GM18907 (cell line): Measurements from ENCODE around the gene HPDL.

Experiments used
- ATAC-seq: cut with Tn5 transposase; IDR thresholded peaks from one replicate; pipeline ENCODE4 v1.9.1; 2021; ENCODE audit warnings: mild to moderate bottlenecking, moderate library complexity; ENCODE audit not compliant: unreplicated experiment

The HPDL gene

DNA sequence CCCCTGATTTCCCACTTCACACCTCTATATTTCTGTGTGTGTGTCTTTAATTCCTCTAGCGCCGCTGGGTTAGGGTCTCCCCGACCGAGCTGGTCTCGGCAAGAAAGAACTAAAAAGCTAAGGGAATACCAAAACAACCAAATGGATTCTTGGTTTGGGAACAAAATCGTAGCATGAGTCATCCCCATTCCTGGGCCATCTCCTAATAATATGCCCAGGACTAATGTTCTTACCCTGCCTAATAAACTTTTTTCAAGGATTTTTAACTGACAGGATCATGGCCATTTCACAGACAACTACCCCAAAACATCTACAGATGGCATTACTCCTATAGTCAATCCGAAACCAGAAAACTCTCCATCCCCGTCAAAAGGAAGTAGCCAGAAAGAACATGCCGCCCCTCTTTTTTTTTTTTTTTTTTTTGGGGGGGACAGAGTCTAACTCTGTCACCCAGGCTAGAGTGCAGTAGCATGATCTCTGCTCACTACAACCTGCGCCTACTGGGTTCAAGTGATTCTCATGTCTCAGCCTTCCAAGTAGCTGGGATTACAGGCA, 4.1 kb upstream of the HPDL start:
- ATAC-seq = no peak

DNA sequence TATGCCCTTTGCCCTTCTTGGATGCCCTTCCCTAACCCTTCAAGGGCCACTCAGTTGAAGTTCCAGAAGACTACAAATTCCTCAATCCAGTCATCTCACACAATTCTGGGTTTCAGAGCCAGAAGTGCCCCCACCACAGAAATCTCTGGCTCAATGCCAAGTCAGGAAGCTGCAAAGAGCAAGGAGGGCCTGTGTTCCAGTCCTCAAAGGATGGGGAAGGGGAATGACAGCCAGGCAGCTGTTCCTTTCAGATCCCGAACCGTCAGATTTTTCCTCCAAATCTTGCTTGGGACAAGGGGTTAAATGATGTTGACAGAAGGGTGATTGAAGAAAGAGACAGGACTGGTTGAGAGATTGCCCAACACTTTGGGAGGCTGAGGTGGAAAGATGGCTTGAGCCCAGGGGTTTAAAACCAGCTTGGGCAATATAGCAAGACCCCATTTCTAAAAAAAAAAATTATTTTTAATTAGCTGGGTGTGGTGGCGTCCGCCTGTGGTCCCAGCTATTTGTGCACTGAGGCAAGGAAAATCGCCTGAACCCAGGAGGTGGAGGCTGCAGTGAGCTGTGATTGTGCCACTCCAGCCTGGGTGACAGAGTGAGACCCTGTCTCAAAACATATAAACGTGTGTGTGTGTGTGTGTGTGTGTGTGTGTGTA, 716 bp upstream of the HPDL start:
- no peak for ATAC-seq

DNA sequence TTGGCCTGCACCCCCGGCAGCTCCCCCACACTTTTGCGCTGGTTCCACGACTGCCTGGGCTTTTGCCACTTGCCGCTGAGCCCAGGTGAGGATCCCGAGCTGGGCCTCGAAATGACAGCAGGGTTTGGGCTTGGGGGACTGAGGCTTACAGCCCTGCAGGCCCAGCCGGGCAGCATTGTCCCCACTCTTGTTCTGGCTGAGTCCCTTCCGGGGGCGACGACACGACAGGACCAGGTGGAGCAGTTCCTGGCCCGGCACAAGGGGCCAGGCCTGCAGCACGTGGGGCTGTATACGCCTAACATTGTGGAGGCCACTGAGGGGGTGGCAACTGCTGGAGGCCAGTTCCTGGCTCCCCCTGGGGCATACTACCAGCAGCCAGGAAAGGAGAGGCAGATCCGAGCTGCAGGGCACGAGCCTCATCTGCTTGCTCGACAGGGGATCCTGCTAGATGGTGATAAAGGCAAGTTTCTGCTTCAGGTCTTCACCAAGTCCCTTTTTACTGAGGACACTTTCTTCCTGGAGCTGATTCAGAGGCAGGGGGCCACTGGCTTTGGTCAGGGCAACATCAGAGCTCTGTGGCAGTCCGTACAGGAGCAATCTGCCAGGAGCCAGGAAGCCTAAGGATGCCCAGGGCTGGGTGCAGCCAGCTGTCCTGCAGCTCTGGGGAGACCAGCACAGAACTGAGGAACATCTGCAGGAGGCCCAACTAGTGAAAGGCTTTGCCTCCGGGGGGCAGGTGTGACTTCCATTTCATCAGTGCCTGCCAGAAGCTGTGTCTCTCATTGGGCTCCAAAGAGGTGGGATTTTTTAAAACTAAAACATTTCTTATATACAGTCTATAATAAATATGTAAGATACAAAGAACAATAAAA, 1.2 kb downstream of the HPDL start:
- ATAC-seq = no peak

DNA sequence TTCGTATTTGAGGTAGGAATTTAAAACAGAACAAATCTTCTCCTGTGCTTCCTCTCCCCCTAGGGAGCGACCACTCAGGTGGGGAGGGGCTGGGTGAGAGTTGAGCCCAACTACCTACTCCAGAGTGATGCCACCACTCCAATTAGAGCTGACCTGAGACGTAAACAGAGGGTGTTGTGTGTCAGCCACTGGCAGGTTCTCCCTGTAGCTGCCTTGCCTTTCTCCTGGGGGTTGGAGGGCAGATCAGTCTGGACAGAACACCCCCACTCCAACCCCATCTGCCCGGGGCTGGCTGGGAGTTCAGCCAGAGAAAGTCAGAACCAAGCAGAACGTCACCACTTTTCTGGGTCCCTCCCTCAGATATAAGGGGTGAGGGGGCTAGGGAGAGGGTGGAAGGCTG, 2.0 kb downstream of the HPDL start:
- no peak for ATAC-seq

DNA sequence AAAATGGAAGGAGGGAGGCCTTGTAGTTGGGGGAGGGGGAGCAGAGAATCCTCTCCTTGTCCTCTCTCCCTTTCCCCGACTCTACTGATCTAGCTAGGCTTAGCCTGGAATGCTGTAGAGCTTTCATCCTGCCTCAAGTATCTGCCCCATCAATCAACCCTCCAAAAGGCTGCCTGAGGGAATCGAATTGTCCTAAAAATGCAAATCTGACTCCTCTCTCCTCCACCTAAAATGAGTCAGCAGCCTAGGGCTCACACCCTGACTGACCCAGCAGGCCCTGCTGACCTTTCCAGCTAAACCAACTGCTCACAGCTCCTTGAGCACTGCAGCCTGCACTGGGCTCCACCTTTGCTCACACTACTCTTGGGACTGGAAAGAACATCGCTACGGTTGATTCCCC, 2.8 kb downstream of the HPDL start:
- ATAC-seq = no peak

DNA sequence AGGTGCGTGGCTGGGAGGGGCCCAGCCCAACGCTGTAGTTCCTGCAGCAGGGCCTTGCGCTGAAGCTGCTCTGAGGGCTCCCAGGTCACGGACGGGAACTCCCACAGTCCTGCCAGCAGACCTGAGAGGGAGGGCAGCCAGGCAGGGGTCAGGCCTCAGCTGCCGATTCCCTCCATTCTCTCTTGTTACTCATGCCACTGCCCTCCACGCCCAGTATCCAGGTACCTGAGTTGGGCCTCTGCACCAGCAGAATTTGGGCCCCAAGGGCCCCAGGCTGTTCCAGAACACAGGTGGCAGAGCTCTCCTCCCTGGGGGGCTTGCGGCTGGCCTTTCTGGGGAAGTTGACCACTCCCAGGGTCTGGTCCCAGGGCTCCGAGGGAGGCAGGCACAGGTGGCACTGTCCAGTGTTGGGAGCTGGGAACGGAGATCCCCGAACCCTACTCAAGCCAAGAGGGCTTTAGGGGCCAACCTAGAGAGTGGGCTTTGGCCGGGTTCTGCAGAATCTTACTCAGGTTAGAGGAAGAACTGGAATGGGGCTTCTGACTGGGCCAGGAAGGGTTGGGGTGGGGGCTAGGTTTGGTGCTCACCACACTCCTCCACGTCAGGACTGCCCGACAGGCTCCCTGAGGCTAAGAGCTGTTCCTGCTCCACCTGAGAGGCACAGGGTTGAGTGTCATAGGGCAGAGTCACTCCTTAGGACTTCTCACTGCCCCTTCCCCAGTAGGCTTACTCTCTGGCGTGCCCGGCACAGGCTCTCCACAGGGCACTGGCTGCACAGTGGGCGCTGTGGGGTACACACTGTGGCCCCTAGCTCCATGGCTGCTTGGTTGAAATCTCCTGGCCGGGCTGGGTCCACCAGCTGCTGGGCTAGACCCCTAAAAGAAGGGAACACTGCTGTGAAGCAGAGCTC, 5.0 kb downstream of the HPDL start:
- ATAC-seq = no peak

DNA sequence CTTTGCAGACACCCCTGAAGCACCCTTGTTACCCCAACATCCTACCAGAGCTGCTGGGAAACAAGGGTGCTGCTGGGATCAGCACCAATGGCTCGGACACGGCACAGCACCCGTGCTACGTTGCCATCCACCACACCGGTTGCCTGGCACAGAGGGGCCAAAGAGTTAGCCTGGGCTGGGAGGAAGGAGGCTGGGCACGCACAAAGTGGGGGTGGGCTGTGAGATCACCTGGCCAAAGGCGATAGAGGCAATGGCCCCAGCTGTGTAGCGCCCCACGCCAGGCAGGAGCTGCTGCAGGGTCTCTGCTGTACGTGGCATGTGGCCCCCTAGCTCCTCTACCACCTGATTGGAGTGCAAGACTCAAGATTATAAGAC, 5.6 kb downstream of the HPDL start:
- ATAC-seq = no peak

DNA sequence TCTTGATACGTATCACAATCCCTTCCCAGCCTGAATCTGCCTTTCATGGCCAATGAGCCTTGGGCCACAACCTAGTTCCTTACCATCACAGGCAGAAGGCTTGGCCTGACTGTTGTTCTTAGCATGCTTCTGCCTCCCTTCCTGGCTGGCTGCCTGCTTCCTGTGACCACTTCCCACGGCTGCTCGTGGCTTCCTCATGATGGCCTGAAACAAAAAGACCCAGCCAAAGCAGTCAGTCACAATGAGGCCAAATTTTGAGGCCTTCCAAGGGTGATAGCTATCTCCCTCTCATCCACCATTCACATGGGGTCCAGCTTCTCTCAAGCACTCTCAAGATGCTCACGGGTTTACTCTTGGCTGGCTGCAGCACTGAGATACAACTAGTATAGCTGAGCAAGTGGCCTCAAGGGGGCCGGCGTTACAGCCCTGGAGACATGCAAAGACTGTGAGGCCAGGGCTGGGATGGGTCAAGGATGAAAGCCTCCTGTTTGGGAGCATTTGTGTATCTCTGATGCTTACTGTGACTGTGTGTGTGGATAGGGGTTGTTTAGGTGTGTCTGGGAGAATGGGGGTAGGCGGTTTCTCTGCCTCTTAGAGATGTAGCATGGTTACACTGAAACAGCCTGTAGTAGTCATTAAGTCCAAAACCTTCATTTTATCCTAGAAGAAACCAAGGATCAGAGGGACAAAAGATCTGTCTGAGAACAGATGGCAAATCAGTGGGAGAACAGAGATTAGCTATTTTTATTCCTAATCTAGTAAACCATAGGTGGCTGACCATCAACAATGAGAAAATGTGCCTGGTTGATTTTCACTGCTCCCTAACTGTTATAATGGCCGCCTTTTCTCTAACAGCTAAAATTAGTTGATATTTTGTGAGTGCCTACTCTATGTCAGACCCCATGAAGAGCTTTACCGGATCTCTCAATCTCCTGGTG, 7.9 kb downstream of the HPDL start:
- no peak for ATAC-seq

DNA sequence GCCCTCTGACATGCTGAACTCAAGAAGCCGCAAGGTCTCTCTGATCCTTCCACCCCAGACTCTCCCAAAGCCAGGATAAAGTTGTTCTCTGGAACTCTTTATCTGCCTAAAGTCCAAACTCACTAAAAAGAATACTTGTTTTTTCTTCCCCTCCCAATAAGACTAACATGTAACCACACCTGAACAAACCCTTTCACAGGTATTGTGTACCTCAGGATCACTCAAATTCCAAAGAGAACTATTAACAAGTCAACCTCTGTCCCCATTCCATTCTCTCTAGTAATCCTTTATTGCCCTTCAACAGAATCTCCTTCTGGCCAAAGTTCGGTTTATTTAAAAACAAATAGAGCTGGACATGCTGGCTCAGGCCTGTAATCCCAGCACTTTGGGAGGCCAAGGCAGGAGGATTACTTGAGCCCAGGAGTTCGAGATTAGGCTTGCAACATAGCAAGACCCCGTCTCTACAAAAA, 9.2 kb downstream of the HPDL start:
- ATAC-seq = no peak

DNA sequence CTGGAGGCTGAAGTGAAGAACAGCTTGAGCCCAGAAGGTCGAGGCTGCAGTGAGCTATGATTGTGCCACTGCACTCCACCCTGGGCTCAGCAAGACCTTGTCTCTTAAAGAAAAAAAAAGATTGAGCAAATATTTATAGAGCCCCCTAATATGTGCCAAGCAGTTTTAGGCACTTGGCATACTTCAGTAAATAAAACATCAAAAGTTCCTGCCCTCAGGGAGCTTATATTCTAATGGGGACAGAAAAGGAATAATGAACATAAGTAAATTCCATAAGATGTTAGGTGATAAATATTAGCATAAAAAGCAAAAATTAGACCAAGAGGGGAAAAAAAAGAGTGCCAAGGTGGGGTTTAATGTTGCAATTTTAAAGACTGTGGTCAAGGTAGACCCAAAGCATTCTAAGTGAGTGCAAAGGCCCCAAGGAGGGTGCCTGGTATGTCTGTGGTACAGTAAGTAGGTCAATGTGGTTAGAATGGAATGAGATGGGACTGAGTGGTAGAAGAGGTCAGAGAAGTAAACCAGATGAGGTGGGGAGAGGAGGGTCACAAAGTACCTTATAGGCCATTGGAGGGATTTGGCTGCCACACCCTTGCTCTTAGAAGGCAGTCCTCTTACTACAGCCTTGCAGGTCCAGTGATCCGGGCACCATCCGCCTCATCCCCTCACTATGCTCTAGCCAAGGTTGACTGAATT, 11.1 kb downstream of the HPDL start:
- ATAC-seq = no peak

DNA sequence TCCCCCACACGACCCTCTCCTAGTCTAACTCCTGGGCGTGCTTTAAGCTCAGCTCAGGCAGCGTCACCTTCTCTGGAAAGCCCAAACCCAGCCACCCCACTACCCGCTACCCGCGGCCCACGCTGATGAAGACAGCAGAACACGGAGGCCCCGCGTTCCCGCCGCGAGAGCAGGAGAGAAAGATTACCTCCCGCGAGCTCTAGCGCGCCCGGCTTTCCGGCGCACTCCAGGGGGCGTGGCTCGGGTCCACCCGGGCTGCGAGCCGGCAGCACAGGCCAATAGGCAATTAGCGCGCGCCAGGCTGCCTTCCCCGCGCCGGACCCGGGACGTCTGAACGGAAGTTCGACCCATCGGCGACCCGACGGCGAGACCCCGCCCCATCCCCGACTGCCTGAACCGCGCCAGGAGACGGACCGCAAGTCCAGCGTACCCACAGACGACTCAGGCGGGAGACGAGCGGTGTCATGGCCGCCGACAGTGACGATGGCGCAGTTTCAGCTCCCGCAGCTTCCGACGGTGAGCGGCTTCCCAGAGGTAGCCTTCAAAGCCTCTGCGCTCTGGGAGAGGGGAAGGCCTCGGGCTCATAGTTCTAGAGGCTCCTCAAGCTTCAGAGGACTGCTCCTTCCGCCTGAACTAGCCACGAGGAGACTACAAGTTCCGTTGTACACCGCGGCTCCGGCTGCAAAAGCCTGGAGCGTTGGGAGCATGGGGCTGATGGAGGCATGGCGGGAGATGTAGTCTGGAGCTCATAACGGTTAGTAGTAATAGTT, 13.3 kb downstream of the HPDL start, which contains the start of the genes MUTYH and TOE1:
TSS of gene MUTYH (minus strand) at position 652 of the 770 bp plus-strand sequence. CDS start 5,935 bp downstream, outside the sequence.
TSS of gene TOE1 (plus strand) at position 382 of the 770 bp plus-strand sequence. CDS start at position 465, 83 bp downstream.
- ATAC-seq = peak; percentile 85

DNA sequence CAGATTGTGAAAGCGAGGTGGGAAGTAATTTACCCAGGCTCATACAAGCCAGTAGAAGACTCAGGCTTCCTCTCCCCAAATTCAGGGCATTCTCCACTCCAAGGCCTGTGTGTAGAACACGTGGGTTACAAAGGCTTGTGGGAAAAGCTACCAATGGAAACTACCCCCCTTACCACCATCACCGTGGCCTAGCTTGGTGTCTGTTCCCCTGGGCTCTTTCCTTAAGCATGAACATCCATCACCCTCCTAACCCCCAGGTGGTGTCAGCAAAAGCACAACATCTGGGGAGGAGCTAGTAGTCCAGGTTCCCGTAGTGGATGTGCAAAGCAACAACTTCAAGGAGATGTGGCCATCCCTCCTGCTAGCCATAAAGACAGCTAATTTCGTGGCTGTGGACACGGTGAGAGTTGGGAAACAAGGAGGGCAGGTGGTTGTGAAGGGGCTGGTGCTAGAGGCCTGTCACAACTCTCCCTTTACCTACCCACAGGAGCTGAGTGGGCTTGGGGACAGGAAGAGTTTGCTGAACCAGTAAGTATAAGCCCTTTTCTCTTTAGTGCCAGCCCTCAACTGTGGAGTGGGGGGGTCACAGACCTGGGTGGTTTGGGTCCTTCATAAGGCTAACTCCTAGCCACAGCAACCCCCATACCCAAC, 14.2 kb downstream of the HPDL start:
- ATAC-seq = no peak

DNA sequence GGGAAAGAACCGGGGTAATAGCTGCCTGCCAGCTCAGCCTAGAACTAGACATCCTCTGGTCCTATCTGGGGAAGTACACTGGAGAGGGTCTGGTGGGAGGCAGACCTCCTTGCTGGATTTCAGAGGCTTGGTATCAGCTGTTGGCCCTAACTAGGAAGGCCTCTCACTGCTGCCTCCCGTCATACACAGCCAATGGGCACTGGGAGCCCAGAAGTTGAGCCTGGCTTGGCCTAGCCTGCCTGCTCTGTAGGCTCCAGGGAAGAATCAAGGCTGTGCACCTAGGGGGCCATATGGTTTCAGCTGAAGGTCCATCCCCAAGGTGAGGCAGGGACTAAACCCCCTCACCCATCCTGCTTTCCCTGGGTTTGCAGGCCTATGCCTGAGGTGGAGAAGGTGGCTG, 17.8 kb downstream of the HPDL start:
- ATAC-seq = no peak

DNA sequence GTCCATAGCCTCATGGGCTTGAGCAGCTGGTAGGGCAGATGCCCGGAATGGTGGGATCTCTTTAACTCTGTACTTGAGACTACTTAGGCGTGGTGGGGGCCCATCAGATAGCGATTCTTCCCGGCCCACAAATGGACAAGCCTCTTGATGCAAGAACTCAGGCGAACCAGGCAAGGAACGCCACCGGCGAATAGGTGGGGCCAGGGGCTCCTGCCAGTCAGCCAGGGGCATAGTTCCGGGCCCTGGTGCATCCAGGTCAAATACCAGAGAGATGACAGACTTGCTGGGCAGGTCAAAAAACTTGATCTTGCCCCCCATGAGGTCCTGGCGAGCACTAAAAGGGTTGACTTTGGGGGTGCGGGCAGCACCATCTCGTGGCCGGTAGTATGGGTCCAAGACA, 18.3 kb downstream of the HPDL start:
- ATAC-seq = no peak

DNA sequence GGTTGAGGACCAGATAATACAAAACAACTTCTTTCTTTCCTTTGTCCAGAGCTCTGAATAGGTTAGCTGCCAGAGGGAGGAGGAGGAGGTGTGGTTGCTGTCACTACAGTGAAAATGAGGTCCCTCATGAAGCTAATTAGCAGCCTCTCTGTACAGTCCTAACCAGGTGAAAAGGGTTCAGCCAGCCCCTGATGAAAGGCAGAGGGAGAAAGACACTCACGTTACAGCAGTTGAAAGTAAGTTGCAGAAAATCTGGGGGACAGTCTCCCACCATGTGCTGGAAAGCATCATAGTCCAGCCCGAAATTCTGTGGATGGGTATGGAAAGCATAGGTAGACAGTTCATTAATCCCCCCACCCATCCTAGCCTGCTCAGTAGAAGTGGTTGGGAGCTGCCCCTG, 19.8 kb downstream of the HPDL start:
- ATAC-seq = no peak

DNA sequence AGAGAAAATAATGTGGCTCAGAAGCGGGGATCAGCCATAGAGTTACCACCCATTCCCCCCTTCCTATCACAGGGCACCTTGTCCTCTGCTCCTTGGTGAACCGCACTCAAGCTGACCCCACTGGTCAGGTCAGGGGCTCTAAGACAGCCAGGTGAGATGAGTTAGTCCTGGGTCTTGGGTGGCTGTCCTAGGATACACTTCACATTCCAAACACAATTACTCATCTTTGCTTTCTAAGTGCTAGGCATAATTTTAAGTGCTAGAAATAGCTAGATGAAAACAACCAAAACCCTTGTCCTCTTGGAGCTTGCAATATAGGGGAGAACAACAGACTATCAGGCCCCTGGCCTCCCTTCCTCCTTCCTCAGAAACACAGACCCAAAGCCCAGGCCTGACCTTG, 21.3 kb downstream of the HPDL start:
- ATAC-seq = no peak

DNA sequence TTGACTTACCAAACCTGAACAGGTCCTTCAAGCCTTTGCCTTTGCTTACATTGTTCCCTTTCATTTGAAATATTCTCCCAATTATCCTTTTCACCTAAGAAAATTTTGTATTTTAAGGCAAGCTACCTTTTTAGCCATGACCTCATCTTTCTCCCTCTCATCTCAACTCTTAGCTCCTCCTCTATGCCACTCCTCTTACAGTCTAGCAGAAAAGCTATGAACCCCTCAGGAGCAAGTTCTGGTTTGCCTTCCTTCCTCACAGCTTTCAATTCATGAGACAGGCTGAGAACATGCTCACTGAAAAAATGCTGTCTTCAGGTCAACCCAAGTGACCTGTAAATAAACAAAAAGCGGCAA, 21.9 kb downstream of the HPDL start:
- no peak for ATAC-seq
